GM23338 (cell line): Measurements from ENCODE around the gene NFIA. TPM values are rescaled to one million over a fixed set of nuclear protein-coding genes. Genes with fewer than 3 reads are reported as not detected.

Experiments
- ATAC-seq: fragments of 200-7000 bp; cut with Tn5 transposase; 3 replicates; pipeline ENCODE4 v1.9.1; 2020
- DNase-seq: peaks from one replicate; pipeline ENCODE4 v3.0.0-alpha.2; 2015; ENCODE audit warnings: low spot score
- H2AFZ ChIP-seq: fragments of 200-600 bp; sonication (generic); 2 replicates; pipeline ENCODE4 v1.8.0; 2016; ENCODE audit warnings: antibody characterized with exemption, mild to moderate bottlenecking, moderate library complexity
- H3F3A ChIP-seq: fragments of 200-600 bp; sonication (generic); replicated peaks from 2 replicates; pipeline ENCODE4 v1.8.0; 2017; ENCODE audit warnings: antibody characterized with exemption, mixed run types, low read depth
- H3K27ac ChIP-seq: fragments of 200-600 bp; sonication (generic); 2 replicates; pipeline ENCODE4 v1.6.1; 2016; ENCODE audit warnings: low read depth
- H3K27me3 ChIP-seq: fragments of 200-600 bp; sonication (generic); 2 replicates; pipeline ENCODE4 v1.8.0; 2016; ENCODE audit warnings: mild to moderate bottlenecking, mixed run types, moderate library complexity; ENCODE audit not compliant: insufficient read depth
- H3K36me3 ChIP-seq: fragments of 200-600 bp; sonication (generic); 2 replicates; pipeline ENCODE4 v1.8.0; 2016; ENCODE audit warnings: mild to moderate bottlenecking; ENCODE audit not compliant: insufficient read depth
- H3K4me1 ChIP-seq: fragments of 200-600 bp; sonication (generic); 2 replicates; pipeline ENCODE4 v1.8.0; 2016; ENCODE audit warnings: mild to moderate bottlenecking, moderate library complexity; ENCODE audit not compliant: insufficient read depth
- H3K4me2 ChIP-seq: fragments of 200-600 bp; sonication (generic); 2 replicates; pipeline ENCODE4 v1.7.1; 2017; ENCODE audit warnings: mixed run types
- H3K4me3 ChIP-seq: fragments of 200-600 bp; sonication (generic); 2 replicates; pipeline ENCODE4 v1.6.1; 2016; ENCODE audit warnings: mixed run types
- H3K79me2 ChIP-seq: fragments of 200-600 bp; sonication (generic); replicated peaks from 2 replicates; pipeline ENCODE4 v1.8.0; 2017; ENCODE audit warnings: mild to moderate bottlenecking; ENCODE audit not compliant: insufficient read depth
- H3K9me2 ChIP-seq: fragments of 200-600 bp; sonication (generic); 2 replicates; pipeline ENCODE4 v1.8.0; 2017; ENCODE audit not compliant: insufficient read depth
- H4K20me1 ChIP-seq: fragments of 200-600 bp; sonication (generic); replicated peaks from 2 replicates; pipeline ENCODE4 v1.8.0; 2017; ENCODE audit warnings: mild to moderate bottlenecking; ENCODE audit not compliant: insufficient read depth
- H3K27ac Mint-ChIP-seq: 2 replicates; pipeline ENCODE4 v1.8.0; 2020; ENCODE audit warnings: inconsistent platforms, mild to moderate bottlenecking, moderate library complexity, mixed read lengths
- H3K27me3 Mint-ChIP-seq: 3 replicates; pipeline ENCODE4 v1.8.0; 2022; ENCODE audit warnings: low read depth, mild to moderate bottlenecking, moderate library complexity, mixed read lengths, inconsistent platforms; ENCODE audit not compliant: insufficient read depth, poor library complexity
- H3K36me3 Mint-ChIP-seq: 3 replicates; pipeline ENCODE4 v1.8.0; 2021; ENCODE audit warnings: low read depth, mild to moderate bottlenecking, inconsistent platforms, moderate library complexity, mixed read lengths
- H3K4me1 Mint-ChIP-seq: 3 replicates; pipeline ENCODE4 v1.8.0; 2020; ENCODE audit warnings: mild to moderate bottlenecking, inconsistent platforms, mixed read lengths
- H3K4me3 Mint-ChIP-seq: 3 replicates; pipeline ENCODE4 v1.8.0; 2021; ENCODE audit warnings: moderate library complexity, mild to moderate bottlenecking, inconsistent platforms, mixed read lengths
- H3K9me3 Mint-ChIP-seq: 3 replicates; pipeline ENCODE4 v1.8.0; 2020; ENCODE audit warnings: moderate library complexity, mild to moderate bottlenecking, inconsistent platforms, mixed read lengths
- CREB1 ChIP-seq: fragments of 250-450 bp; sonication (Bioruptor Pico); IDR thresholded peaks from 2 replicates; pipeline ENCODE4 v1.5.0; 2020; ENCODE audit warnings: low read depth, mild to moderate bottlenecking, moderate library complexity
- EZH2 ChIP-seq: fragments of 200-600 bp; sonication (generic); IDR thresholded peaks from one replicate; pipeline ENCODE4 v1.8.0; 2017; ENCODE audit warnings: antibody characterized with exemption, mild to moderate bottlenecking, low read depth; ENCODE audit not compliant: unreplicated experiment
- EZH2phosphoT487 ChIP-seq: fragments of 200-600 bp; sonication (generic); IDR thresholded peaks from one replicate; pipeline ENCODE4 v1.8.1; 2018; ENCODE audit warnings: antibody characterized with exemption; ENCODE audit not compliant: unreplicated experiment
- POLR2AphosphoS5 ChIP-seq: IDR thresholded peaks from 2 replicates; pipeline ENCODE4 v1.6.1; 2016; ENCODE audit warnings: antibody characterized with exemption, low read depth
- STAT1 ChIP-seq: IDR thresholded peaks from one replicate; pipeline ENCODE4 v1.6.1; 2016; ENCODE audit warnings: antibody characterized with exemption; ENCODE audit not compliant: unreplicated experiment
- ZNF114 ChIP-seq: fragments of 250-450 bp; sonication (Bioruptor Pico); IDR thresholded peaks from 2 replicates; pipeline ENCODE4 v1.5.0; 2020; ENCODE audit warnings: mild to moderate bottlenecking, moderate library complexity
- ZNF331 ChIP-seq: fragments of 250-450 bp; sonication (Bioruptor Pico); IDR thresholded peaks from 2 replicates; pipeline ENCODE4 v1.5.0; 2020; ENCODE audit warnings: low read depth, mild to moderate bottlenecking, moderate library complexity
- polyA plus RNA-seq: library from polyadenylated mRNA; unstranded; fragments of >200 nt; fragmentation: Nextera tagmentation; extraction: Ambion mirVana; gene quantifications from 2 replicates; pipeline ENCODE4 v1.2.1, GENCODE V29; 2016
- total RNA-seq: library from RNA; depleted of rRNA; stranded (reverse); fragments of >200 nt; shearing (Covaris generic); gene quantifications from 2 replicates; pipeline ENCODE4 v1.2.3, GENCODE V29; 2014
- TF ChIP-seq, protein P1 (sequence below): fragments of 250-450 bp; sonication (Bioruptor Pico); IDR thresholded peaks from 2 replicates; pipeline ENCODE4 v1.5.0; 2020; ENCODE audit warnings: mild to moderate bottlenecking, moderate library complexity
- TF ChIP-seq, protein P2 (sequence below): IDR thresholded peaks from 2 replicates; pipeline ENCODE4 v1.6.1; 2016; ENCODE audit warnings: antibody characterized with exemption
- TF ChIP-seq, protein P3 (sequence below), 2 experiments: fragments of 200-600 bp in 1 of 2; sonication (generic) in 1 of 2; conservative IDR thresholded peaks; 2 replicates each; pipeline versions ENCODE4 v1.5.1 to v1.6.1; 2016 to 2017; ENCODE audit warnings: antibody characterized with exemption in 2 of 2, low read depth in 2 of 2, mild to moderate bottlenecking in 2 of 2, moderate library complexity in 1 of 2
- TF ChIP-seq, protein P4 (sequence below): IDR thresholded peaks from one replicate; pipeline ENCODE4 v1.6.1; 2018; ENCODE audit warnings: antibody characterized with exemption; ENCODE audit not compliant: unreplicated experiment

The NFIA gene
- total and polyA plus RNA-seq, 2 experiments from 2014 or later: 0.97 to 2.3 TPM

DNA sequence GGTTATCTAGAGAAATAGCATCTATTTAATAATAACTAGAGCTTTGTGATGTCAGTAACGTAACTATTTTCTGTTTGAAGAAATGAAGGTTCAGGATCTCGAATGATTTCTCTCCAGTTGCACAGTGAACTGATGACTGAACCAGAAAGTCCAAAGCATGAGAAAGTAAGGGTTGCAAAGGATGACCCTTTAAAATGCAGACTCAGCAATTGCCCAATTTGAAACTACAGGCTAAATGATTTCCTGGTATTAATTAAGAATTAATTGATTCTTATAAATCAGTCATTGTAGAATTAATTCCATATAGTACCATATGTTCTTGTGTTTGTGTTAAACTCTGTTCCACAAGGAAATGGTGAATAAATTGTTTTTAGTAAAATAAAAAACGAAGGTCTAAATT, 318.6 kb downstream of the NFIA start (continued):
- TF ChIP-seq, protein P1, sequence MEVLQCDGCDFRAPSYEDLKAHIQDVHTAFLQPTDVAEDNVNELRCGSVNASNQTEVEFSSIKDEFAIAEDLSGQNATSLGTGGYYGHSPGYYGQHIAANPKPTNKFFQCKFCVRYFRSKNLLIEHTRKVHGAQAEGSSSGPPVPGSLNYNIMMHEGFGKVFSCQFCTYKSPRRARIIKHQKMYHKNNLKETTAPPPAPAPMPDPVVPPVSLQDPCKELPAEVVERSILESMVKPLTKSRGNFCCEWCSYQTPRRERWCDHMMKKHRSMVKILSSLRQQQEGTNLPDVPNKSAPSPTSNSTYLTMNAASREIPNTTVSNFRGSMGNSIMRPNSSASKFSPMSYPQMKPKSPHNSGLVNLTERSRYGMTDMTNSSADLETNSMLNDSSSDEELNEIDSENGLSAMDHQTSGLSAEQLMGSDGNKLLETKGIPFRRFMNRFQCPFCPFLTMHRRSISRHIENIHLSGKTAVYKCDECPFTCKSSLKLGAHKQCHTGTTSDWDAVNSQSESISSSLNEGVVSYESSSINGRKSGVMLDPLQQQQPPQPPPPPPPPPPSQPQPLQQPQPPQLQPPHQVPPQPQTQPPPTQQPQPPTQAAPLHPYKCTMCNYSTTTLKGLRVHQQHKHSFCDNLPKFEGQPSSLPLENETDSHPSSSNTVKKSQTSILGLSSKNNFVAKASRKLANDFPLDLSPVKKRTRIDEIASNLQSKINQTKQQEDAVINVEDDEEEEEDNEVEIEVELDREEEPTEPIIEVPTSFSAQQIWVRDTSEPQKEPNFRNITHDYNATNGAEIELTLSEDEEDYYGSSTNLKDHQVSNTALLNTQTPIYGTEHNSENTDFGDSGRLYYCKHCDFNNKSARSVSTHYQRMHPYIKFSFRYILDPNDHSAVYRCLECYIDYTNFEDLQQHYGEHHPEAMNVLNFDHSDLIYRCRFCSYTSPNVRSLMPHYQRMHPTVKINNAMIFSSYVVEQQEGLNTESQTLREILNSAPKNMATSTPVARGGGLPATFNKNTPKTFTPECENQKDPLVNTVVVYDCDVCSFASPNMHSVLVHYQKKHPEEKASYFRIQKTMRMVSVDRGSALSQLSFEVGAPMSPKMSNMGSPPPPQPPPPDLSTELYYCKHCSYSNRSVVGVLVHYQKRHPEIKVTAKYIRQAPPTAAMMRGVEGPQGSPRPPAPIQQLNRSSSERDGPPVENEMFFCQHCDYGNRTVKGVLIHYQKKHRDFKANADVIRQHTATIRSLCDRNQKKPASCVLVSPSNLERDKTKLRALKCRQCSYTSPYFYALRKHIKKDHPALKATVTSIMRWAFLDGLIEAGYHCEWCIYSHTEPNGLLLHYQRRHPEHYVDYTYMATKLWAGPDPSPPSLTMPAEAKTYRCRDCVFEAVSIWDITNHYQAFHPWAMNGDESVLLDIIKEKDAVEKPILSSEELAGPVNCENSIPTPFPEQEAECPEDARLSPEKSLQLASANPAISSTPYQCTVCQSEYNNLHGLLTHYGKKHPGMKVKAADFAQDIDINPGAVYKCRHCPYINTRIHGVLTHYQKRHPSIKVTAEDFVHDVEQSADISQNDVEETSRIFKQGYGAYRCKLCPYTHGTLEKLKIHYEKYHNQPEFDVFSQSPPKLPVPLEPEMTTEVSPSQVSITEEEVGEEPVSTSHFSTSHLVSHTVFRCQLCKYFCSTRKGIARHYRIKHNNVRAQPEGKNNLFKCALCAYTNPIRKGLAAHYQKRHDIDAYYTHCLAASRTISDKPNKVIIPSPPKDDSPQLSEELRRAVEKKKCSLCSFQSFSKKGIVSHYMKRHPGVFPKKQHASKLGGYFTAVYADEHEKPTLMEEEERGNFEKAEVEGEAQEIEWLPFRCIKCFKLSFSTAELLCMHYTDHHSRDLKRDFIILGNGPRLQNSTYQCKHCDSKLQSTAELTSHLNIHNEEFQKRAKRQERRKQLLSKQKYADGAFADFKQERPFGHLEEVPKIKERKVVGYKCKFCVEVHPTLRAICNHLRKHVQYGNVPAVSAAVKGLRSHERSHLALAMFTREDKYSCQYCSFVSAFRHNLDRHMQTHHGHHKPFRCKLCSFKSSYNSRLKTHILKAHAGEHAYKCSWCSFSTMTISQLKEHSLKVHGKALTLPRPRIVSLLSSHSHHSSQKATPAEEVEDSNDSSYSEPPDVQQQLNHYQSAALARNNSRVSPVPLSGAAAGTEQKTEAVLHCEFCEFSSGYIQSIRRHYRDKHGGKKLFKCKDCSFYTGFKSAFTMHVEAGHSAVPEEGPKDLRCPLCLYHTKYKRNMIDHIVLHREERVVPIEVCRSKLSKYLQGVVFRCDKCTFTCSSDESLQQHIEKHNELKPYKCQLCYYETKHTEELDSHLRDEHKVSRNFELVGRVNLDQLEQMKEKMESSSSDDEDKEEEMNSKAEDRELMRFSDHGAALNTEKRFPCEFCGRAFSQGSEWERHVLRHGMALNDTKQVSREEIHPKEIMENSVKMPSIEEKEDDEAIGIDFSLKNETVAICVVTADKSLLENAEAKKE (CRISPR knock-in tag): no peak

DNA sequence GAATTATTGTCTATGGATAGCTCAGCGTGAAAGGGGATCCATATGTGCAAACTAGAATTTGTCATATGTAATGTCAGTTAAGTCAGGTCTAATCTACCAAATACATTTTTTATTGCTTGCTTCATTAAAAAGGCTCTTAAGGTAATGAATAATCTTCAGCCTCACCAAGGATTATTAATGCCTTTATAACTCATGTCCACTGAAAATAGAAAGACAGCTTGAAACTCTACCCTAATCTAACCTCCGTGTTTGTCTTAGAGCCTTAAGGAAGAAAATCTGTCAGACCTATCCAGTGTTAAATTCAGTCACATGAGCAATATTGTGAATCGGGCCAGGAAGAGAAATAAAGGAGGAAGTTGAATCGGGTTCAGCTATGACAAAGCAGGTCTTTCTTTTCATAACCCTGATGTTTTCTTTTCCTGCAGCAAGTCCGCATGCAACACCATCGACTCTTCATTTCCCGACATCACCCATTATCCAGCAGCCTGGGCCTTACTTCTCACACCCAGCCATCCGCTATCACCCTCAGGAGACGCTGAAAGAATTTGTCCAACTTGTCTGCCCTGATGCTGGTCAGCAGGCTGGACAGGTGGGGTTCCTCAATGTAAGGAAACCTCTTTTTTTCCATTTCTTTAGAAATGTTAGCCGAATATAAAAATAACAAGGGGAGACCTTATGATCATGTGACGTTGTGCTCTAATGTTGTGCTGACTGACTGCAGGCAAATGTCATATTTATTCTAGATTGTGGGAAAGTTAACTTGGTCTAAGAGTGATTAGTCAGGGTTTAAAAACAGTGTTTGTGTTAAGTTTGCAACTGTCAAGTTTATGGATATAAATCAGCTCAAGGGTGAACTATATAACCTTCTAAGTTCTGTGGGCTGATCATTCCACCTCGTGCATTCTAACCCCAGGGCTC, 321.6 kb downstream of the NFIA start:
- Histone ChIP-seq H3K27me3 (no peaks in the 10 kb centered on the region), H3K4me2 (no peak overlapping the region), H2AFZ (no peak overlapping the region; the same call in 1 of the 2 replicates), H3F3A (no peaks in the 10 kb centered on the region), H4K20me1 (no peaks in the 10 kb centered on the region), H3K36me3 (no peaks in the 10 kb centered on the region), H3K9me2 (no peaks in the 10 kb centered on the region), H3K4me3 (no peak overlapping the region), H3K79me2 (no peaks in the 10 kb centered on the region), H3K27ac (no peak overlapping the region), H3K4me1 (no peaks in the 10 kb centered on the region)
- Mint-ChIP-seq H3K9me3 (no peaks in the 10 kb centered on the region), H3K27me3 (peaks cover 1% of the 10 kb centered on the region), H3K4me3 (no peak overlapping the region), H3K4me1 (no peaks in the 10 kb centered on the region), H3K36me3 (no peaks in the 10 kb centered on the region), H3K27ac (peak overlapping the region; percentile 32; the same call in 1 of the 2 replicates)
- no peak for ATAC-seq
- no peak for DNase-seq
- TF ChIP-seq POLR2AphosphoS5: no peak
- TF ChIP-seq, protein P2, sequence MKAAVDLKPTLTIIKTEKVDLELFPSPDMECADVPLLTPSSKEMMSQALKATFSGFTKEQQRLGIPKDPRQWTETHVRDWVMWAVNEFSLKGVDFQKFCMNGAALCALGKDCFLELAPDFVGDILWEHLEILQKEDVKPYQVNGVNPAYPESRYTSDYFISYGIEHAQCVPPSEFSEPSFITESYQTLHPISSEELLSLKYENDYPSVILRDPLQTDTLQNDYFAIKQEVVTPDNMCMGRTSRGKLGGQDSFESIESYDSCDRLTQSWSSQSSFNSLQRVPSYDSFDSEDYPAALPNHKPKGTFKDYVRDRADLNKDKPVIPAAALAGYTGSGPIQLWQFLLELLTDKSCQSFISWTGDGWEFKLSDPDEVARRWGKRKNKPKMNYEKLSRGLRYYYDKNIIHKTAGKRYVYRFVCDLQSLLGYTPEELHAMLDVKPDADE: no peak
- no peak for TF ChIP-seq ZNF114 (CRISPR knock-in tag)
- TF ChIP-seq, protein P3, sequence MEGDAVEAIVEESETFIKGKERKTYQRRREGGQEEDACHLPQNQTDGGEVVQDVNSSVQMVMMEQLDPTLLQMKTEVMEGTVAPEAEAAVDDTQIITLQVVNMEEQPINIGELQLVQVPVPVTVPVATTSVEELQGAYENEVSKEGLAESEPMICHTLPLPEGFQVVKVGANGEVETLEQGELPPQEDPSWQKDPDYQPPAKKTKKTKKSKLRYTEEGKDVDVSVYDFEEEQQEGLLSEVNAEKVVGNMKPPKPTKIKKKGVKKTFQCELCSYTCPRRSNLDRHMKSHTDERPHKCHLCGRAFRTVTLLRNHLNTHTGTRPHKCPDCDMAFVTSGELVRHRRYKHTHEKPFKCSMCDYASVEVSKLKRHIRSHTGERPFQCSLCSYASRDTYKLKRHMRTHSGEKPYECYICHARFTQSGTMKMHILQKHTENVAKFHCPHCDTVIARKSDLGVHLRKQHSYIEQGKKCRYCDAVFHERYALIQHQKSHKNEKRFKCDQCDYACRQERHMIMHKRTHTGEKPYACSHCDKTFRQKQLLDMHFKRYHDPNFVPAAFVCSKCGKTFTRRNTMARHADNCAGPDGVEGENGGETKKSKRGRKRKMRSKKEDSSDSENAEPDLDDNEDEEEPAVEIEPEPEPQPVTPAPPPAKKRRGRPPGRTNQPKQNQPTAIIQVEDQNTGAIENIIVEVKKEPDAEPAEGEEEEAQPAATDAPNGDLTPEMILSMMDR (conservative IDR thresholded peaks at IDR 0.05; ENCODE audit: low read depth in 2 of 2): no peak
- TF ChIP-seq, protein P4, sequence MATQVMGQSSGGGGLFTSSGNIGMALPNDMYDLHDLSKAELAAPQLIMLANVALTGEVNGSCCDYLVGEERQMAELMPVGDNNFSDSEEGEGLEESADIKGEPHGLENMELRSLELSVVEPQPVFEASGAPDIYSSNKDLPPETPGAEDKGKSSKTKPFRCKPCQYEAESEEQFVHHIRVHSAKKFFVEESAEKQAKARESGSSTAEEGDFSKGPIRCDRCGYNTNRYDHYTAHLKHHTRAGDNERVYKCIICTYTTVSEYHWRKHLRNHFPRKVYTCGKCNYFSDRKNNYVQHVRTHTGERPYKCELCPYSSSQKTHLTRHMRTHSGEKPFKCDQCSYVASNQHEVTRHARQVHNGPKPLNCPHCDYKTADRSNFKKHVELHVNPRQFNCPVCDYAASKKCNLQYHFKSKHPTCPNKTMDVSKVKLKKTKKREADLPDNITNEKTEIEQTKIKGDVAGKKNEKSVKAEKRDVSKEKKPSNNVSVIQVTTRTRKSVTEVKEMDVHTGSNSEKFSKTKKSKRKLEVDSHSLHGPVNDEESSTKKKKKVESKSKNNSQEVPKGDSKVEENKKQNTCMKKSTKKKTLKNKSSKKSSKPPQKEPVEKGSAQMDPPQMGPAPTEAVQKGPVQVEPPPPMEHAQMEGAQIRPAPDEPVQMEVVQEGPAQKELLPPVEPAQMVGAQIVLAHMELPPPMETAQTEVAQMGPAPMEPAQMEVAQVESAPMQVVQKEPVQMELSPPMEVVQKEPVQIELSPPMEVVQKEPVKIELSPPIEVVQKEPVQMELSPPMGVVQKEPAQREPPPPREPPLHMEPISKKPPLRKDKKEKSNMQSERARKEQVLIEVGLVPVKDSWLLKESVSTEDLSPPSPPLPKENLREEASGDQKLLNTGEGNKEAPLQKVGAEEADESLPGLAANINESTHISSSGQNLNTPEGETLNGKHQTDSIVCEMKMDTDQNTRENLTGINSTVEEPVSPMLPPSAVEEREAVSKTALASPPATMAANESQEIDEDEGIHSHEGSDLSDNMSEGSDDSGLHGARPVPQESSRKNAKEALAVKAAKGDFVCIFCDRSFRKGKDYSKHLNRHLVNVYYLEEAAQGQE: no peak
- no peak for TF ChIP-seq CREB1 (CRISPR knock-in tag)
- no peak for TF ChIP-seq STAT1
- no peak for TF ChIP-seq ZNF331
- no peak for TF ChIP-seq EZH2
- TF ChIP-seq EZH2phosphoT487: no peak
